GM12892 (cell line): Measurements from ENCODE around the gene VCAN.
A peak's percentile ranks its signal among the peaks of the same experiment; 100 is the strongest.

Experiments
- DNase-seq: peaks from one replicate; pipeline ENCODE4 v3.0.0; 2011; ENCODE audit not compliant: insufficient read length
- FAIRE-seq: peaks from 2 replicates; lab custom pipeline; 2011; peaks lifted over from hg19 to GRCh38; lab: Jason Lieb, UNC
- POLR2A ChIP-seq: IDR thresholded peaks from 2 replicates; pipeline ENCODE4 v1.6.1; 2011; ENCODE audit warnings: low read depth, low read length, control low read depth
- POLR2AphosphoS5 ChIP-seq: IDR thresholded peaks from 2 replicates; pipeline ENCODE4 v1.6.1; 2011; ENCODE audit warnings: low read depth, low read length, control low read depth
- TAF1 ChIP-seq: IDR thresholded peaks from 2 replicates; pipeline ENCODE4 v1.6.1; 2011; ENCODE audit warnings: low read depth, mild to moderate bottlenecking, control low read depth, low read length, borderline replicate concordance

VCAN gene

GRCh38 chr5:83524991-83525390 is 53.4 kb downstream of the VCAN start:
- FAIRE-seq (no peak), DNase-seq (no peak)
- TF ChIP-seq POLR2AphosphoS5 = no peak
- no peak for TF ChIP-seq POLR2A
- no peak for TF ChIP-seq TAF1

GRCh38 chr5:83526289-83526688 is 54.7 kb downstream of the VCAN start:
- no peak for FAIRE-seq
- no peak for DNase-seq
- TF ChIP-seq TAF1 = no peak
- TF ChIP-seq POLR2AphosphoS5 = no peak
- no peak for TF ChIP-seq POLR2A

DNA sequence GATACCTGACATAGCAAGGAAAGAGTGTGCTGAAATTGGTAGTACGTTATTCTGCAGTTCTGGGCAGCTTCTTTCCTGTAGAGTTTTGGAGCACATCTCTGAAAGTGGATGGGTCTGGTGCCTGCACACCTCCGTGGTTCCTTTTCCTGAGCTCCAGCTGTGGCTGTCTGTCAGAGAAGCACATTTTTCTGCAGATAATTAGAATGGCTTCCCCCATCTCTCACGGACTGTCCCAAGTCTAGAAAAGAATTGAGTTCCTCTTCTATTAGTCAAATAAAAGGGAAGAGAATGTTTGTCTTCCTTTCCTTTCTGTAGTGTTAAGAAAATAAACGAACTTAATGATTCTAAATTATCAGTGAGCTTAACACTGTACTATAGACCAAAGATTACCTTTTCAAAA is 55.7 kb downstream of the VCAN start:
- no peak for DNase-seq
- TF ChIP-seq TAF1 (no peak), POLR2AphosphoS5 (no peak), POLR2A (no peak)
- no peak for FAIRE-seq

- FAIRE-seq = no peak
- TF ChIP-seq POLR2A (no peak), TAF1 (no peak), POLR2AphosphoS5 (no peak)
- no peak for DNase-seq
These were observed 56.3 kb downstream of the VCAN start for GRCh38 chr5:83527722-83528438.

- FAIRE-seq = no peak
- TF ChIP-seq TAF1 (no peak), POLR2A (no peak)
- DNase-seq = no peak
These were observed 56.9 kb downstream of the VCAN start for GRCh38 chr5:83528439-83528769.

DNA sequence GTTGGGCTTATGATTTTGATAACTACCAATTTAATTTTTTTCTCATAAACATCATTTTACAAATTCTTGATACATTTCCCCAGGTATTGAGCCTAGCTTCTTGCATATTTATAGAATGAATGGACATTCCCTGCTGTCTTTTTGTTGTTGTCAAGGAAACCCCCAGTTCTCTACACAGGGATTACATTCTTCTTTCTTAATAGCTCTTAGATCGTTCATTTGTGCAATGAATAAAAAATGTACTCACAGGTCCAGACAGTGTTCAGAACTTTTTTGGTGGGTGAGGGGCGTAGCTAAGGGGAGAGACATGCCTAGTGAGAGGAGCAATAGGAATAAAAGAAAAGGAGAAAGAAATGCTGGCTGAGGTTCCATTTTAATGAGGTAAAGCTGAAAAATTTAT is 58.6 kb downstream of the VCAN start:
- FAIRE-seq (no peak), DNase-seq (no peak)
- TF ChIP-seq POLR2A = no peak

DNA sequence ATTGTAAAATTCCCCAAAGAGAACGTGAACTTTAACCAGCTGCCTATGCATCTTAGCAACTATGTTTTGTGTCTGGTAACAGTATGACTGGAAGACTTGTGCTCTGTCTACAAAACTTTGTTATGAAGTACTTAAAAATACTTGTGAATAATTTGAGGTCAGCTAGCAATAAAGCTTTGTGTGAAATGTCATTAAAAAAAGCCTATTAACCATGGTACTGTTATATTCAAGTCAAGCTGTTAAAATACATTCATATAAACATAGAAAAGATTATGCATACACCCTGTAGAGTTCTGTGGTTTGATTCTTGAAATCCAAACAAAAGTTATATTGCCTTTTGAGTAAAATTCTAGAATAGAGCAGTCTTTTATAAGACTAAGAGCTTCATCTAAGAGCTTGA is 60.1 kb downstream of the VCAN start:
- no peak for DNase-seq

DNA sequence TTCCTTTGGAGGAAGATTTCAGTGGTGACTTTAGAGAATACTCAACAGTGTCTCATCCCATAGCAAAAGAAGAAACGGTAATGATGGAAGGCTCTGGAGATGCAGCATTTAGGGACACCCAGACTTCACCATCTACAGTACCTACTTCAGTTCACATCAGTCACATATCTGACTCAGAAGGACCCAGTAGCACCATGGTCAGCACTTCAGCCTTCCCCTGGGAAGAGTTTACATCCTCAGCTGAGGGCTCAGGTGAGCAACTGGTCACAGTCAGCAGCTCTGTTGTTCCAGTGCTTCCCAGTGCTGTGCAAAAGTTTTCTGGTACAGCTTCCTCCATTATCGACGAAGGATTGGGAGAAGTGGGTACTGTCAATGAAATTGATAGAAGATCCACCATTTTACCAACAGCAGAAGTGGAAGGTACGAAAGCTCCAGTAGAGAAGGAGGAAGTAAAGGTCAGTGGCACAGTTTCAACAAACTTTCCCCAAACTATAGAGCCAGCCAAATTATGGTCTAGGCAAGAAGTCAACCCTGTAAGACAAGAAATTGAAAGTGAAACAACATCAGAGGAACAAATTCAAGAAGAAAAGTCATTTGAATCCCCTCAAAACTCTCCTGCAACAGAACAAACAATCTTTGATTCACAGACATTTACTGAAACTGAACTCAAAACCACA is 67.4 kb downstream of the VCAN start:
- DNase-seq (no peak), FAIRE-seq (peak; percentile 53)
- TF ChIP-seq POLR2A = no peak
- no peak for TF ChIP-seq POLR2AphosphoS5
- no peak for TF ChIP-seq TAF1

More for the DNA sequence above, 60.1 kb downstream of the VCAN start:
- TF ChIP-seq POLR2AphosphoS5 = no peak
- no peak for TF ChIP-seq TAF1
- TF ChIP-seq POLR2A = no peak
- no peak for FAIRE-seq

DNA sequence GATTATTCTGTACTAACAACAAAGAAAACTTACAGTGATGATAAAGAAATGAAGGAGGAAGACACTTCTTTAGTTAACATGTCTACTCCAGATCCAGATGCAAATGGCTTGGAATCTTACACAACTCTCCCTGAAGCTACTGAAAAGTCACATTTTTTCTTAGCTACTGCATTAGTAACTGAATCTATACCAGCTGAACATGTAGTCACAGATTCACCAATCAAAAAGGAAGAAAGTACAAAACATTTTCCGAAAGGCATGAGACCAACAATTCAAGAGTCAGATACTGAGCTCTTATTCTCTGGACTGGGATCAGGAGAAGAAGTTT is 67.9 kb downstream of the VCAN start:
- no peak for TF ChIP-seq POLR2AphosphoS5
- no peak for TF ChIP-seq POLR2A
- no peak for TF ChIP-seq TAF1
- no peak for FAIRE-seq
- no peak for DNase-seq

GRCh38 chr5:83540105-83540504 is 68.6 kb downstream of the VCAN start:
- no peak for DNase-seq
- no peak for TF ChIP-seq POLR2A
- TF ChIP-seq POLR2AphosphoS5 = no peak
- no peak for TF ChIP-seq TAF1
- no peak for FAIRE-seq

DNA sequence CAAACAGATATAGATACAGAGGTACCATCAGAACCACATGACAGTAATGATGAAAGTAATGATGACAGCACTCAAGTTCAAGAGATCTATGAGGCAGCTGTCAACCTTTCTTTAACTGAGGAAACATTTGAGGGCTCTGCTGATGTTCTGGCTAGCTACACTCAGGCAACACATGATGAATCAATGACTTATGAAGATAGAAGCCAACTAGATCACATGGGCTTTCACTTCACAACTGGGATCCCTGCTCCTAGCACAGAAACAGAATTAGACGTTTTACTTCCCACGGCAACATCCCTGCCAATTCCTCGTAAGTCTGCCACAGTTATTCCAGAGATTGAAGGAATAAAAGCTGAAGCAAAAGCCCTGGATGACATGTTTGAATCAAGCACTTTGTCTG is 69.2 kb downstream of the VCAN start:
- TF ChIP-seq TAF1 (no peak), POLR2A (no peak), POLR2AphosphoS5 (no peak)
- FAIRE-seq (no peak), DNase-seq (no peak)

- FAIRE-seq = no peak
- DNase-seq = no peak
These were observed 71.3 kb downstream of the VCAN start for GRCh38 chr5:83542839-83543238.

More at GRCh38 chr5:83542839-83543238, 71.3 kb downstream of the VCAN start:
- no peak for TF ChIP-seq POLR2A
- TF ChIP-seq TAF1 = no peak
- no peak for TF ChIP-seq POLR2AphosphoS5
